Ectodermal cell (in vitro differentiated cells): ENCODE measurements around the gene ZBTB47.

ENCODE experiments used
- H3K27ac ChIP-seq: 2 replicates; pipeline ENCODE4 v1.7.0; 2013; ENCODE audit warnings: mild to moderate bottlenecking, low read depth, low read length; ENCODE audit not compliant: insufficient read depth, poor library complexity, severe bottlenecking
- H3K27me3 ChIP-seq: 2 replicates; pipeline ENCODE4 v1.7.0; 2013; ENCODE audit warnings: mild to moderate bottlenecking, low read length; ENCODE audit not compliant: insufficient read depth, control insufficient read depth, poor library complexity, severe bottlenecking
- H3K36me3 ChIP-seq: one replicate; pipeline ENCODE4 v1.7.0; 2013; ENCODE audit warnings: low read length; ENCODE audit not compliant: control insufficient read depth, insufficient read depth
- H3K4me1 ChIP-seq: one replicate; pipeline ENCODE4 v1.7.0; 2013; ENCODE audit warnings: low read length; ENCODE audit not compliant: control insufficient read depth, insufficient read depth
- H3K4me3 ChIP-seq: 2 replicates; pipeline ENCODE4 v1.7.0; 2013; ENCODE audit warnings: low read depth, low read length, control low read depth; ENCODE audit not compliant: insufficient read depth
- H3K9me3 ChIP-seq: 2 replicates; pipeline ENCODE4 v1.7.0; 2013; ENCODE audit warnings: mild to moderate bottlenecking, low read length, moderate library complexity; ENCODE audit not compliant: control insufficient read depth
- WGBS, 2 experiments: methylation state at CpG; one replicate each; pipeline ENCODE4 v1.1.7; 2013; ENCODE audit warnings: missing lambda C conversion rate in 2 of 2; 5-methylcytosine and 5-hydroxymethylcytosine counted together

The ZBTB47 gene

GRCh38 chr3:42690766-42691680, 37.5 kb downstream of the ZBTB47 start:
- Histone ChIP-seq H3K27me3 (no peaks in the 10 kb centered on the region), H3K4me1 (peaks cover 8% of the 10 kb centered on the region), H3K27ac (no peak overlapping the region), H3K4me3 (no peak overlapping the region), H3K9me3 (no peaks in the 10 kb centered on the region), H3K36me3 (no peaks in the 10 kb centered on the region)
- WGBS, 2 experiments = 92 to 93% methylated on average over 10 of the region's 10 CpGs

- Histone ChIP-seq H3K27me3 (no peaks in the 10 kb centered on the region), H3K27ac (no peak overlapping the region), H3K4me1 (peaks cover 8% of the 10 kb centered on the region), H3K36me3 (no peaks in the 10 kb centered on the region), H3K9me3 (no peaks in the 10 kb centered on the region), H3K4me3 (no peak overlapping the region)
- WGBS, 2 experiments = 93% methylated on average over 13 of the region's 13 CpGs
These were observed 38.5 kb downstream of the ZBTB47 start for GRCh38 chr3:42691816-42692666.

GRCh38 chr3:42692667-42693529, 39.4 kb downstream of the ZBTB47 start:
- no peak overlapping the region for H3K27ac ChIP-seq
- H3K27me3 ChIP-seq = no peaks in the 10 kb centered on the region
- WGBS, 2 experiments = 93 to 94% methylated on average over 17 of the region's 17 CpGs
- H3K4me1 ChIP-seq = peaks cover 8% of the 10 kb centered on the region
- H3K4me3 ChIP-seq = no peak overlapping the region
- no peaks in the 10 kb centered on the region for H3K36me3 ChIP-seq
- H3K9me3 ChIP-seq = no peaks in the 10 kb centered on the region

- Histone ChIP-seq H3K27ac (no peak overlapping the region), H3K36me3 (no peaks in the 10 kb centered on the region), H3K27me3 (no peaks in the 10 kb centered on the region), H3K4me3 (no peak overlapping the region), H3K4me1 (peaks cover 8% of the 10 kb centered on the region), H3K9me3 (no peaks in the 10 kb centered on the region)
- 88 to 91% methylated on average over 4 of the region's 4 CpGs for WGBS, 2 experiments
These were observed 40.0 kb downstream of the ZBTB47 start for GRCh38 chr3:42693530-42693930.

GRCh38 chr3:42694366-42694765, 40.9 kb downstream of the ZBTB47 start:
- Histone ChIP-seq H3K4me1 (peaks cover 7% of the 10 kb centered on the region), H3K9me3 (no peaks in the 10 kb centered on the region), H3K4me3 (no peak overlapping the region), H3K27me3 (no peaks in the 10 kb centered on the region), H3K27ac (no peak overlapping the region), H3K36me3 (no peaks in the 10 kb centered on the region)

GRCh38 chr3:42696356-42697288, 43.1 kb downstream of the ZBTB47 start:
- no peaks in the 10 kb centered on the region for H3K36me3 ChIP-seq
- H3K27me3 ChIP-seq = no peaks in the 10 kb centered on the region
- WGBS, 2 experiments = 83 to 87% methylated on average over 19 of the region's 19 CpGs
- H3K9me3 ChIP-seq = no peaks in the 10 kb centered on the region
- no peaks in the 10 kb centered on the region for H3K4me1 ChIP-seq
- no peak overlapping the region for H3K27ac ChIP-seq
- H3K4me3 ChIP-seq = no peak overlapping the region

- no peaks in the 10 kb centered on the region for H3K9me3 ChIP-seq
- 92% methylated on average over 18 of the region's 18 CpGs for WGBS, 2 experiments
- no peaks in the 10 kb centered on the region for H3K27me3 ChIP-seq
- H3K27ac ChIP-seq = no peak overlapping the region
- H3K36me3 ChIP-seq = no peaks in the 10 kb centered on the region
- H3K4me1 ChIP-seq = no peaks in the 10 kb centered on the region
- H3K4me3 ChIP-seq = no peak overlapping the region
These were observed 44.0 kb downstream of the ZBTB47 start for GRCh38 chr3:42697289-42698051.

- WGBS, 2 experiments = 94% methylated on average over 7 of the region's 7 CpGs
- H3K4me1 ChIP-seq = no peaks in the 10 kb centered on the region
- H3K27ac ChIP-seq = no peak overlapping the region
These were observed 44.9 kb downstream of the ZBTB47 start for GRCh38 chr3:42698216-42698910.

More at GRCh38 chr3:42698216-42698910, 44.9 kb downstream of the ZBTB47 start:
- H3K36me3 ChIP-seq = no peaks in the 10 kb centered on the region
- H3K4me3 ChIP-seq = no peak overlapping the region
- H3K27me3 ChIP-seq = no peaks in the 10 kb centered on the region
- H3K9me3 ChIP-seq = no peaks in the 10 kb centered on the region
